CD14-positive monocyte (primary cell): ENCODE data around the gene ABCA7. TPM values are rescaled to one million over a fixed set of nuclear protein-coding genes. Genes with fewer than 3 reads are reported as not detected.

Experiments used
- DNase-seq, 3 donors: peaks; one replicate each; pipeline ENCODE4 v3.0.0-alpha.2; 2011 to 2022
- H2AFZ ChIP-seq: 2 replicates; pipeline ENCODE4 v1.6.0; 2012; ENCODE audit warnings: mild to moderate bottlenecking, low read depth, low read length, inconsistent platforms; ENCODE audit not compliant: insufficient read depth, poor library complexity, severe bottlenecking
- H3K27ac ChIP-seq, 2 donors: 1 replicate in 1 of 2; 2 replicates in 1 of 2; pipeline ENCODE4 v1.5.1; 2012 to 2013; ENCODE audit warnings: low read length in 2 of 2, control low read depth in 1 of 2, inconsistent platforms in 1 of 2, low read depth in 1 of 2, mild to moderate bottlenecking in 1 of 2
- H3K27me3 ChIP-seq, 2 donors: one replicate each; pipeline versions ENCODE4 v1.6.0 to v1.6.1; 2011 to 2013; ENCODE audit warnings: low read length in 2 of 2; ENCODE audit not compliant: control insufficient read depth in 2 of 2, insufficient read depth in 2 of 2
- H3K36me3 ChIP-seq, 2 donors: replicated peaks in 1 of 2; 1 replicate in 1 of 2; 2 replicates in 1 of 2; pipeline versions ENCODE4 v1.5.1 to v1.6.1; 2012 to 2013; ENCODE audit warnings: low read length in 2 of 2, control low read depth in 1 of 2, inconsistent platforms in 1 of 2, mild to moderate bottlenecking in 1 of 2; ENCODE audit not compliant: insufficient read depth in 2 of 2, control insufficient read depth in 1 of 2
- H3K4me1 ChIP-seq, 2 donors: 1 replicate in 1 of 2; 2 replicates in 1 of 2; pipeline versions ENCODE4 v1.5.1 to v1.6.1; 2012 to 2013; ENCODE audit warnings: low read length in 2 of 2, control low read depth in 1 of 2, inconsistent platforms in 1 of 2, mild to moderate bottlenecking in 1 of 2, moderate library complexity in 1 of 2; ENCODE audit not compliant: insufficient read depth in 2 of 2, control insufficient read depth in 1 of 2
- H3K4me2 ChIP-seq: replicated peaks from 2 replicates; pipeline ENCODE3; 2012; ENCODE audit warnings: low read length, moderate library complexity, mild to moderate bottlenecking; ENCODE audit not compliant: poor library complexity, severe bottlenecking; ENCODE audit errors: extremely low read depth
- H3K4me3 ChIP-seq, 3 experiments: fragments of 200-600 bp in 1 of 3; sonication (generic) in 1 of 3; replicated peaks in 1 of 3; 1 replicate in 2 of 3; 2 replicates in 1 of 3; pipeline ENCODE4 v1.5.1; 2011 to 2013; ENCODE audit warnings: low read length in 3 of 3, mild to moderate bottlenecking in 3 of 3, control low read depth in 2 of 3, low read depth in 2 of 3, inconsistent platforms in 1 of 3, moderate library complexity in 1 of 3
- H3K79me2 ChIP-seq: 2 replicates; pipeline ENCODE4 v1.6.0; 2012; ENCODE audit warnings: mild to moderate bottlenecking, control low read depth, inconsistent platforms, low read length, moderate library complexity; ENCODE audit not compliant: insufficient read depth
- H3K9ac ChIP-seq: 2 replicates; pipeline ENCODE4 v1.6.0; 2017; ENCODE audit warnings: low read length, mild to moderate bottlenecking; ENCODE audit not compliant: insufficient read depth, poor library complexity, severe bottlenecking
- H3K9me3 ChIP-seq, 2 donors: replicated peaks in 1 of 2; 1 replicate in 1 of 2; 2 replicates in 1 of 2; pipeline versions ENCODE4 v1.5.1 to v1.6.1; 2012 to 2013; ENCODE audit warnings: low read length in 2 of 2, control low read depth in 1 of 2; ENCODE audit not compliant: control insufficient read depth in 1 of 2, insufficient read depth in 1 of 2
- H4K20me1 ChIP-seq: 2 replicates; pipeline ENCODE4 v1.6.0; 2012; ENCODE audit warnings: mild to moderate bottlenecking, low read length, control low read depth, moderate library complexity; ENCODE audit not compliant: insufficient read depth
- H3K27ac Mint-ChIP-seq, 7 donors: one replicate each; pipeline ENCODE4 v1.8.0; 2020; ENCODE audit warnings: mild to moderate bottlenecking in 7 of 7, mixed read lengths in 7 of 7, moderate library complexity in 6 of 7, inconsistent platforms in 2 of 7
- H3K27me3 Mint-ChIP-seq, 3 donors: one replicate each; pipeline ENCODE4 v1.8.0; 2021 to 2022; ENCODE audit warnings: low read depth in 3 of 3, mild to moderate bottlenecking in 3 of 3, mixed read lengths in 3 of 3, moderate library complexity in 3 of 3, inconsistent platforms in 1 of 3
- H3K36me3 Mint-ChIP-seq, 2 donors: one replicate each; pipeline ENCODE4 v1.8.0; 2020; ENCODE audit warnings: mixed read lengths in 2 of 2, inconsistent platforms in 1 of 2, mild to moderate bottlenecking in 1 of 2
- H3K4me1 Mint-ChIP-seq: one replicate; pipeline ENCODE4 v1.8.0; 2020; ENCODE audit warnings: mild to moderate bottlenecking, mixed read lengths
- H3K4me3 Mint-ChIP-seq, 2 donors: one replicate each; pipeline ENCODE4 v1.8.0; 2020; ENCODE audit warnings: mild to moderate bottlenecking in 2 of 2, mixed read lengths in 2 of 2, moderate library complexity in 1 of 2
- H3K9me3 Mint-ChIP-seq, 7 donors: one replicate each; pipeline ENCODE4 v1.8.0; 2020 to 2022; ENCODE audit warnings: mixed read lengths in 7 of 7, mild to moderate bottlenecking in 6 of 7, moderate library complexity in 6 of 7, inconsistent platforms in 2 of 7
- CTCF ChIP-seq: fragments of 200-600 bp; IDR thresholded peaks from one replicate; pipeline ENCODE4 v1.8.0; 2022; ENCODE audit warnings: antibody characterized with exemption, mild to moderate bottlenecking
- WGBS: methylation state at CpG from one replicate; pipeline ENCODE4 v1.1.5; 2013; ENCODE audit warnings: missing lambda C conversion rate; ENCODE audit not compliant: insufficient coverage; 5-methylcytosine and 5-hydroxymethylcytosine counted together
- intact Hi-C, 2 donors: fragments of 100-400 bp; cut with micrococcal nuclease; formaldehyde crosslinking; loops; one replicate each; pipeline versions ENCODE4 v1.15.0 to v1.15.1; 2023
- polyA plus RNA-seq, 3 donors: library from polyadenylated mRNA; depleted of rRNA in 1 of 3; unstranded in 2 of 3; stranded (reverse) in 1 of 3; fragments of 300-500 nt in 2 of 3; fragments of >200 nt in 1 of 3; fragmentation: Illumina TruSeq in 2 of 3; gene quantifications; 1 replicate in 2 of 3; 2 replicates in 1 of 3; pipeline ENCODE4 v1.2.3, GENCODE V29; 2012 to 2021

The ABCA7 gene
- polyA plus RNA-seq, 3 donors, result 1.7 to 104 (median 7.8) TPM

GRCh38 chr19:998064-998463 lies 41.8 kb upstream of the ABCA7 start:
- Histone ChIP-seq H3K4me3 (no peak overlapping the region), H3K4me2 (no peak overlapping the region), H3K36me3 (no peaks in the 10 kb centered on the region), H3K27me3 (peaks cover 14 to 71% of the 10 kb centered on the region in 2 donors), H3K27ac (no peak overlapping the region), H3K9me3 (peaks cover 0 to 8% of the 10 kb centered on the region in 2 donors), H4K20me1 (peaks cover 5% of the 10 kb centered on the region), H2AFZ (no peak overlapping the region), H3K9ac (no peak overlapping the region), H3K79me2 (no peaks in the 10 kb centered on the region), H3K4me1 (peaks cover 19 to 20% of the 10 kb centered on the region in 2 donors)
- Mint-ChIP-seq H3K36me3 (peaks cover 0 to 7% of the 10 kb centered on the region in 2 donors), H3K9me3 (peaks cover 0 to 16% (median 9%) of the 10 kb centered on the region in 7 donors), H3K27ac (no peak overlapping the region), H3K4me1 (peaks cover 12% of the 10 kb centered on the region), H3K27me3 (peaks cover 55 to 82% (median 64%) of the 10 kb centered on the region in 3 donors), H3K4me3 (peak overlapping the region in 1 of 2 donors; percentile 78)
- WGBS, result 66% methylated on average over 5 of the region's 6 CpGs
- intact Hi-C loops, result no loop called here
- DNase-seq, result no peak
- no peak for TF ChIP-seq CTCF

GRCh38 chr19:999379-999719 lies 40.6 kb upstream of the ABCA7 start:
- peaks cover 0 to 8% of the 10 kb centered on the region in 2 donors for H3K9me3 ChIP-seq
- H3K9ac ChIP-seq, result no peak overlapping the region
- no peak overlapping the region for H3K4me3 ChIP-seq
- intact Hi-C loops, result no loop called here
- H3K36me3 Mint-ChIP-seq, result peaks cover 0 to 6% of the 10 kb centered on the region in 2 donors
- H3K4me2 ChIP-seq, result no peak overlapping the region
- peaks cover 12% of the 10 kb centered on the region for H3K4me1 Mint-ChIP-seq
- DNase-seq, result no peak
- peaks cover 19 to 20% of the 10 kb centered on the region in 2 donors for H3K4me1 ChIP-seq
- peaks cover 0 to 16% (median 9%) of the 10 kb centered on the region in 7 donors for H3K9me3 Mint-ChIP-seq
- H3K4me3 Mint-ChIP-seq, result peak overlapping the region in 1 of 2 donors; percentile 85
- no peak for TF ChIP-seq CTCF
- H3K27ac Mint-ChIP-seq, result no peak overlapping the region
- H4K20me1 ChIP-seq, result peaks cover 5% of the 10 kb centered on the region
- peaks cover 58 to 82% (median 64%) of the 10 kb centered on the region in 3 donors for H3K27me3 Mint-ChIP-seq
- H2AFZ ChIP-seq, result no peak overlapping the region
- H3K27ac ChIP-seq, result no peak overlapping the region
- 63% methylated on average over 3 of the region's 3 CpGs for WGBS
- peaks cover 14 to 71% of the 10 kb centered on the region in 2 donors for H3K27me3 ChIP-seq
- no peaks in the 10 kb centered on the region for H3K79me2 ChIP-seq
- no peaks in the 10 kb centered on the region for H3K36me3 ChIP-seq
